GM21717 (cell line): ENCODE data around the gene NFYC.

Experiments used
- ATAC-seq: cut with Tn5 transposase; IDR thresholded peaks from one replicate; pipeline ENCODE4 v1.9.1; 2021; ENCODE audit warnings: mild to moderate bottlenecking, moderate library complexity; ENCODE audit not compliant: unreplicated experiment

NFYC gene

GRCh38 chr1:40794974-40795715 lies 103.6 kb downstream of the NFYC start:
- ATAC-seq, result no peak

DNA sequence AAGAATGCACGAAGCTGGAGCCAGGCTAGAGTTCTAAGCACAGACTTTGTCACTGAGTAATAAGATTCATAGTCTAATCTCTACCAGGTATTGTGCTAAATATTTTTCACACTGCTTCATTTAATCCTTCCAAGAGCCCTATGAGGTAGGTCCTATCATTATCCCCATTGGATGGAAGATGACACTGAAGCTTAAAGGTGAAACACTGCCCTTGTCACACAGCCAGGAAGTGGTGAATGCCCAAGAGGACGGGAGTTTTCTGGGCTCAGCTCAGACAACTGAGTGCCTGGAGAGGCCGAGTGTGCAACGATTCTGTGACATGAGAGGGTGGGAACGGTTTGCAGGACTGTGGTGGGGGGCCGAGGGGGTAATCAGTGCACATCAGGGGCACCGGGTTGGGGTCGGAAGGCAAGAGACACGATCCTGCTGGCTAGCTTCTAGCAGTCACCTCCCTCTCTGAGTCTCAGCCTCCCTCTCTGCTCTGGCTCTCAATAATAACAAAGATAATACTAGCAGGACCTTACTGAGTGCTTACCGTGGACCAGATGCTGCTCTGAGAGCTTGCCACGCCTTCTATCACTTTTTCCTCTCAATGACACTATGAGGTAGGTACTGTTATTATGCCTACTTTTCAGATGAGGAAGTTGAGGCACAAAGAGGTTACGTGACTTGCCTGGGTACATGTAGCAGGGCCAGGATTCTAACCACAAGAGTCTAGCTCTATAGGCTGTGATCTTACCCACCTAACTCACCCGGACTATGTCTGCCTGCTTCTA lies 104.5 kb downstream of the NFYC start:
- ATAC-seq, result no peak

DNA sequence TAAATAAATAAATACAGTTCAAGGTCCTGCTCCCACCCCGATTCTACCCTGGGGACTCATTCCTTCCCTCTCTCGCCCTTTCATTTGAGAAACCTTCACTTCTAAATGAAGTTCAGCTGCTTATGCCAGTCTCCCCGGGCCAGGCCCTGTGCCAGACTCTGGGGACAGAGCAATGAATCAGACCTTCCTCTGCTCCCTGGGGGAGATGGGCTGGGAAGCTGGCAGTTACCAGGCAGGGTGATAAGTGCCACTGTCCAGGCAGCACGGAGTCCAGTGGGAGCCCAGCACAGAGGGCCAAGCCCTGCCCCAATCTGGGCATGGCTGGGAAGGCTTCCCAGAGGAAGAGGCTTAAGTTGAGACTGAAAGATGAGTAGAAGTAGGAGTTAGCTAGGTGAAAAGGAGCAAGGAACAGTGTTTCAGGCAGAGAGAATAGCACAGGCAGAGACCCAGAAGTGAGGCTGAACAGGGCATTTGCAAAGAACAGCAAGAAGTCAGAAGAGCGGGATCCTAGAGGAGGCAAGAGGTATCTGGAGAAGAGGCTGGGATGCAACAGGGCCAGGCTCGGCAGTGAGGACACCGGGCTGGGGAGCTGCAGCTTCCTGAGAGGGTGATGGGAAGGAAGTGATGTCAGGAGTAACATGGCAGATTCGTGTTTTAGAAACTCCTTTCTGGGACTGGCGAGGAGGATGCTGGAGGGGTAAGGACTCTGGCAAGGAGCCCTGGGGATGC lies 105.6 kb downstream of the NFYC start:
- no peak for ATAC-seq

DNA sequence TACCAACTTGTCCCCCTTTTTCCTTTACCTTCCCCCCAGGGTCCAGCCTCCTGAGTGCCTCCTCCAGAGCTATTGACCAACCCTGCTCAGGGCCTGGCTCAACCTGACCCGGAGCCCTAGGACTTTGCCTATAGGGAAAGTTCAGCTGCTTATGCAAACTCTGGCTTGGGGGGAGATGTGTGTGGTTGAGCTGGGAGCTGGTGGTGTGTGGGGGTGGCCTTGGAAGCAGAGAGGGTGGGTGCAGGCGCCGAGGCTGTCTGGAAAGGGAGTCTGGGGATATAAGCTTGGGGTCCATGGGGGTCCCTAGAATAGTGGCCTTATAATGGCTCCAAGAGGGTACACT lies 106.1 kb downstream of the NFYC start:
- no peak for ATAC-seq

- no peak for ATAC-seq
Observed at GRCh38 chr1:40798366-40799281, 107.1 kb downstream of the NFYC start.

GRCh38 chr1:40799351-40799867 lies 107.9 kb downstream of the NFYC start:
- no peak for ATAC-seq

DNA sequence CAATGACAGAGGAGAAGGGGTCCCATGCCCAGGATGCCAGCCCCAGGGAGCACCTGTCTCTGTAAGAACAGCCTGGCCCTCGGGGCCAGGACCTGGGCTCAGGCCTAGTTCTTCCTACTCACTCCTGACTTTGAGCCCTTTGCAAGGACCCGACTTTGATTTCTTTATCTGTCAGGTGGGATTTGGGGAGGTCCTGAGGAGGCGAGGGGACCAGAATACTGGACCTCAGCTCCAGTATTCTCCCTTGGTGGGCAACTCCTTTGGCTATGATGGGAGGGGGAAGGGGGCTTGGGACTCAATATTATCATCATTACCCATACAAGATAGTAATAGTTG lies 110.2 kb downstream of the NFYC start:
- ATAC-seq, result no peak

DNA sequence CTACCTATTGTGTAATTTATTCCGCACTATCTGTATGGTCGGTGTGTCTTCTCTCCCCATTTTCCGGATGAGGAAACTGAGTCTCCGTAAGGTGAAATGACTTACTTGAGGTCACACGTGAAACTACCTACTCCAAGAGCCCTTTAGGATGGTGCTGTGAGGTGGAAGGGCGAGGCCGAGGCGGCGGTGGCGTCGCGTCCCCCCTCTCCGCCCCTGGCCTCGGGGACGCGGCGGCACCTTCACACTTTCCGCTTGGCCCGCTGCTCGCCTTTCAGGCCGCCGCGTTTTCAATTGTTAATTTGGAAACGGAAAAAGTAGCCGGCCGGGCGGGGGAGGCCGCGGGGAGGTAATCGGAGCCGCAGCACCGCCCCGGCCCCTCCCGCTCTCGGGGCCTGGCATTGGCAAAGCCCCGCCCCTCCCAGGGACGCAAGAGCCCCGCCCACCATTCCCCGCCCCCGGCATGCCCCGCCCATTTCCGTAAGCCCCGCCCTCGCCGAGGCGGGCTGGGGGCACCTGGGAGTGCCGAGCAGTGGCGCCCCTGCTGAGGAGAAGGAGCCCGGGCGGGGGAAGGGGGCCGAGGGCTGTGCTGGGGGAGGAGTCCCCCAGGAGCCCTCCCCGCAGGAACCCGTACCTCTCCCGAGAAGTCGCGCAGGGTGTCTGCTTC lies 110.7 kb downstream of the NFYC start:
- ATAC-seq, result no peak

- ATAC-seq, result no peak
Observed at GRCh38 chr1:40802742-40803113, 111.2 kb downstream of the NFYC start.

DNA sequence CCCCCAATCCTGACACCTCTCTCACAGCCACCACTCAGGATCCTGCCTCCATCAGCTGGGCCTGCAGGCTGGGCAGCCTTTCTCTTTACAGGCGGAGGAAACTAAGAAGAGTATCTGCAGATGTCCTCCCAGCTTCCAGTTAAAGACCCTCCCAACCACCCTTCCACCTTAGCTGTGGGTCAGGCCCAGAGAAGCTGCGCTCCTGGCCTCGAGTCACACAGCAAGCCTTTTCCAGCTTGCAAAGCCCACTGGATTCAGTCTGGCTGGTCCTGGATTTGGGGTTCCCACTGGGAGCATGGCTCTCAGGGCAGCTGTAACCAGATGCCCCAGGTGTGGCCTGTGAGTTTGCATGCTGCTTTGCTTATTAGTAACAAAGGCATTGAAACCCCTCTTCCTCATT lies 111.9 kb downstream of the NFYC start:
- no peak for ATAC-seq

- ATAC-seq, result no peak
Observed at GRCh38 chr1:40803902-40804301, 112.4 kb downstream of the NFYC start.

- no peak for ATAC-seq
Observed at GRCh38 chr1:40806240-40806639, 114.7 kb downstream of the NFYC start.

DNA sequence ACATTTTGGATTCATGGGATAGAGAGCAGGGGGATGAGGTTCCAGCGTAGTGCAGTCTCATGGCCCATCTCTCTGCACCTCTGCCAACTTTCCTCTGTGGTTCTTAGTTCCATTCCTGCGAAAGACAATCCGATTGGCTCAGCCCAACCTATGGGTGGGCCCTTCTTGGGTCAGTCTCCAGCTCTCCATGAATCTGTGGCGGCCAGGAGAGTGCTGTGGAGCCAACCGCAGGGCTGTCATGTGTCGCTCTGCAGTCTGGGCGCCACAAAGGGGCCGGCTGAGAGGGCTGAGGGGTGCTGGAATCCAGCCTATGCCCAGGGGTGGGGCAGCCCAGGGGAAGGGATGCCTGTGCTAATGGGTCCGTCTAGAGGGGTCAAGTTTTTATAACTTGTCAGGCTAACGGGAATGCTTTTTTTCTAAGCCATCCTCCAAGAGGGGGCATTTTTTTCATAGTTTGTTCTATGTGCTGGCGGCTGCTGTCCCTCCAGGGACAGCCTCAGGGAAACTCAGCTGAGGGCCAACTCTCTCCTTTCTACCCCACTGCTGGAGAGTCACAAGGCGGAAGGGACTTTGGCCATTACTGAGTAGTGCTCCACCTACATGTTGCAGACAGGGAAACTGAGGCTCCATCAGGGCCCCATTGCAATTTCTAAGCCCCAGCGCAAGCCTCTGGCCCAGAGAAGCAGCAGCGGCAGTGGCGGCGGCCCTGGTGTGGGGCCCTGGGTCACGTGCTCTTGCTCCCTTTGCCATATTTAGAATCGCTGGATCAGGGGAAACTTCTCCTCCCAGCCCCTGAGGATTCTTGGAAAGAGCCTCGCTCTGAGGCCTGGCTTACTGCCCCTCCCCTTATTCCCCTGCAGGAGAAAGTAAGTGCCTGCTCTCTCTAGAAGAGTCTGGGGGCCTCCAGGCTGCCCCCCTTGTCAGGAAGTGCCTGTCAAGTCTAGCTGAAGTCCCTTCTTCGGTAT lies 115.5 kb downstream of the NFYC start:
- ATAC-seq, result no peak

DNA sequence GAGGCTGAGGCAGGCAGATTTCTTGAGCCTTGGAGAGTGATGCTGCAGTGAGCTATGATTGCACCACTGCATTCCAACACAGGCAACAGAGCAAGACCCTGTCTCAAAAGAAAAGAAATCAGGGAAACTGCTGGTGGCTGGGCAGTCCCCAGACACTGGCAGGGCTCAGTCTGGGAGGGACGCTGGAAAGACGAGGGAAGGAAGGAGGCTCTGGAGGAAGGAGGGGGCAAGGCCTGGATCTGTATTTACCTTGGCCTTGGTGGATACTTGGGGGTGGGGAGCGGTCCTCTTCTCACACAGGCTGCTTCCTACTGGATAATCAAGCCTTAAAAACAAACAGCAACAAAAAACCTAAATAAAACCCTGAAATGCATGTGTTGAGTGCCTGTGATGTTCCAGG lies 116.5 kb downstream of the NFYC start:
- no peak for ATAC-seq

- ATAC-seq, result no peak
Observed at GRCh38 chr1:40808444-40808843, 116.9 kb downstream of the NFYC start.

DNA sequence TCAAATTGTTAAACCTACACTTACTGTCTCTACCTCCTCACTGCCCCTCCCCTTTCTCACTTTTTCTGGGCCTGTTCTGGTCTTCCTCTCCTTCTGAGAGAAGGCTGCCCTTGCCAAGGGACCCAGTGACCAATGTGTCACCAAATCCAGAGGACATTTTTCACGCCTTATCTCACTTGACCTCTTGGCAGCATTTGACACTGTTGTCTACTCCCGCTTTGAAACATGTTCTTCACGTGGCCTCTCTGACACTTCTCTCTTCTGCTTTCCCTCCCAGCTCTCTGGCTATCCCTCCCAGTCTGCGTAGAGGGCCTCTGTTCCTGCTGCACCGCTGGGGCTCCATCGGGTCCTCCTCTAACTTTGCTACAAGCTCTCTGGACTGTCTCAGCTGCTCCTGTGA lies 117.4 kb downstream of the NFYC start:
- no peak for ATAC-seq

DNA sequence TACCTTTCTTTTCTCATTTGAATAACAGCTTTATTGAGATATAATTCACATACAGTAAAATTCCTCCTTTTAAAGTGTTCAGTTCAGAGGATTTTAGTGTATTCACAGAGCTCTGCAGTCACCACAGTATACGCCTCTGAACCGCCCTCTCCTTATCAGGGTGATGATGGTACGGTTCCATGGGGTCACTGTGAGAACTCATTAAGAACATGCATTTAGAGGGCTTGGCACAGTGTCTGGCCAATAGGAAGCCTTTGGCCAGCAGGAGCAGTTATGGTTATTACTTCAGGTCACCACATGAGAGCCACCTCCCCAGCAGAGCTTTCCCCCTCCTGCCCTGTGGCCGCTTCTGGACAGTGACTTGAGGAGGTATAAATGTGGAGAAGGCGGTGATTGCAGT lies 119.4 kb downstream of the NFYC start:
- no peak for ATAC-seq

DNA sequence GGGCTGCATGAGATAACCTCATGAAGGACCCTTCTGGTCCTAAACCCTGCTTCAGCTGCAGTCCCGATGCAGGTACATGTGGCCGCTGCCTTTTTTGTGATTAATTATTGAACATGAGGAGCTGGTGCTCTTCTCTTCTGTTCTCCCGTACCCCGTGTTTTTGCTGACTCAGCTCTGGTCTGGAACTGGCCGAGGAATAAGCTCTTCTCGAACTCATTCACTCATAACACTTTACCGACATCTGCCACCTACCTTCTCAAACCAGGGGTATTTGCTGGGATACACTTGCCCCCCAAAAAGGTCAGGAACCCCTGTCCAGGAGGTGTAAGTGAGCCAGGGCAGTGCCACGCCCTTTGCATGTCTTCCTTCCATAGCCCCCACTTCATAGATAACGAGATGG lies 123.9 kb downstream of the NFYC start:
- ATAC-seq, result no peak

- no peak for ATAC-seq
Observed at GRCh38 chr1:40817791-40818263, 126.3 kb downstream of the NFYC start.
